ENCODE measurements around the gene MAST4.

- TF ChIP-seq, protein P1, sequence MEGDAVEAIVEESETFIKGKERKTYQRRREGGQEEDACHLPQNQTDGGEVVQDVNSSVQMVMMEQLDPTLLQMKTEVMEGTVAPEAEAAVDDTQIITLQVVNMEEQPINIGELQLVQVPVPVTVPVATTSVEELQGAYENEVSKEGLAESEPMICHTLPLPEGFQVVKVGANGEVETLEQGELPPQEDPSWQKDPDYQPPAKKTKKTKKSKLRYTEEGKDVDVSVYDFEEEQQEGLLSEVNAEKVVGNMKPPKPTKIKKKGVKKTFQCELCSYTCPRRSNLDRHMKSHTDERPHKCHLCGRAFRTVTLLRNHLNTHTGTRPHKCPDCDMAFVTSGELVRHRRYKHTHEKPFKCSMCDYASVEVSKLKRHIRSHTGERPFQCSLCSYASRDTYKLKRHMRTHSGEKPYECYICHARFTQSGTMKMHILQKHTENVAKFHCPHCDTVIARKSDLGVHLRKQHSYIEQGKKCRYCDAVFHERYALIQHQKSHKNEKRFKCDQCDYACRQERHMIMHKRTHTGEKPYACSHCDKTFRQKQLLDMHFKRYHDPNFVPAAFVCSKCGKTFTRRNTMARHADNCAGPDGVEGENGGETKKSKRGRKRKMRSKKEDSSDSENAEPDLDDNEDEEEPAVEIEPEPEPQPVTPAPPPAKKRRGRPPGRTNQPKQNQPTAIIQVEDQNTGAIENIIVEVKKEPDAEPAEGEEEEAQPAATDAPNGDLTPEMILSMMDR (IDR thresholded peaks at IDR 0.05; ENCODE audit: low read depth, low read length) = no peak
- TF ChIP-seq EZH2phosphoT487 (IDR thresholded peaks at IDR 0.05; ENCODE audit: low read depth) = no peak
Observed at GRCh38 chr5:66829826-66830225, 233.6 kb downstream of the MAST4 start.

All from OCI-LY3 (cell line).